Upper lobe of right lung (tissue), 1 donor: ENCODE data around the gene MIX23. TPM values are rescaled to one million over a fixed set of nuclear protein-coding genes. Genes with fewer than 3 reads are reported as not detected.

Source experiments
- ATAC-seq: fragments of 200-7000 bp; cut with Tn5 transposase; one replicate; pipeline ENCODE4 v1.9.1; 2020; ENCODE audit warnings: mild to moderate bottlenecking, moderate library complexity
- DNase-seq: peaks from one replicate; pipeline ENCODE4 v3.0.0-alpha.2; 2020
- H3K27ac ChIP-seq: fragments of 200-600 bp; one replicate; pipeline ENCODE4 v1.8.0; 2022
- H3K27me3 ChIP-seq: fragments of 200-600 bp; one replicate; pipeline ENCODE4 v1.8.0; 2022; ENCODE audit warnings: mild to moderate bottlenecking
- H3K36me3 ChIP-seq: fragments of 200-600 bp; one replicate; pipeline ENCODE4 v1.8.0; 2022
- H3K4me1 ChIP-seq: fragments of 200-600 bp; one replicate; pipeline ENCODE4 v1.8.0; 2022
- H3K4me3 ChIP-seq: fragments of 200-600 bp; one replicate; pipeline ENCODE4 v1.8.0; 2022; ENCODE audit warnings: mild to moderate bottlenecking
- H3K9me3 ChIP-seq: fragments of 200-600 bp; one replicate; pipeline ENCODE4 v1.8.0; 2022
- CTCF ChIP-seq: fragments of 200-600 bp; IDR thresholded peaks from one replicate; pipeline ENCODE4 v1.8.0; 2022; ENCODE audit warnings: antibody characterized with exemption
- intact Hi-C: fragments of 100-400 bp; cut with DNase I; formaldehyde crosslinking; loops from one replicate; pipeline ENCODE4 v1.11.0; 2022
- total RNA-seq: library from RNA; stranded (reverse); fragmentation: NEBNext Ultra II Directional; extraction: Animal tissue kit (Norgen Biotek cat#: 25700); gene quantifications from one replicate; pipeline ENCODE4 v1.2.1, GENCODE V29; 2021
- donor health status: DM: no; HTN: yes; CAD: no; lungs with severe emphysema.

MIX23 gene
- total RNA-seq, 1 donor from 2014 or later: 20.9 TPM

DNA sequence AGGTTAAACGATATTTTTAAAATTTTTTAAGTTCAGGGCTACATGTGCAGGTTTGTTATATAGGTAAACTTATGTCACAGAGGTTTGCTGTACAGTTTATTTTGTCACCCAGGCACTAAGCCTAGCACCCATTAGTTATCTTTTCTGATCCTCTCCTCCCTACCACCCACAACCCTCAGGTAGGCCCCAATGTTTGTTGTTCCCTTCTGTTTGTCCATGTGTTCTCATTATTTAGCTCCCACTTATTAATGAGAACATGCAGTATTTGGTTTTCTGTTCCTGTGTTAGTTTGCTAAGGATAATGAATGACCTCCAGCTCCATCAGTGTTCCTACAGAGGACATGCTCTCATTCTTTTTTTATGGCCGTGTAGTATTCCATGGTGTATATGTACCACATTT lies 15.9 kb upstream of the MIX23 start:
- no peak for DNase-seq
- ATAC-seq: no peak
- H3K36me3 ChIP-seq: peaks cover 8% of the 10 kb centered on the region
- H3K4me3 ChIP-seq: no peak overlapping the region
- H3K27me3 ChIP-seq: no peaks in the 10 kb centered on the region
- intact Hi-C loops: no loop called here
- no peaks in the 10 kb centered on the region for H3K9me3 ChIP-seq
- no peak for TF ChIP-seq CTCF
- no peaks in the 10 kb centered on the region for H3K4me1 ChIP-seq
- no peak overlapping the region for H3K27ac ChIP-seq

DNA sequence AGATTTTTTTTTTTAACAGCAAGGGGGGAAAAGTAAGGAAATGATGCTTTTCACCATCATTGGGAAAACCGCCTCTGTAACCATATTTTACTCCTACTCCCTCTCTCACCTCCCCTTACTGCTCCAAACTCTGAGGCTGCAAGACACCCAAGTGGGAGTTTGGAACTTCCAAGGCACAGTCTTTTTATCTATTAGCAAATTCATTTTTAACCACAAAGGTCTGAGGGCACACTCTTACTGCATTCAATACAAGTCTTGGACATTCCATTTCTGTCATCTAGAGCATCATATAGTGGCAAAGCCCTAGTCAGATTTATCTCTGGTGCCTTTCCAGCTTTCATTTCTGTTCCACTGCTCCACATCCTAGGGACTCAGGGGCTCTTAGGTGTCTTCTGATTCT lies 14.2 kb upstream of the MIX23 start:
- TF ChIP-seq CTCF: no peak
- Histone ChIP-seq H3K27ac (no peak overlapping the region), H3K9me3 (no peaks in the 10 kb centered on the region), H3K36me3 (no peaks in the 10 kb centered on the region), H3K4me3 (no peak overlapping the region), H3K4me1 (no peaks in the 10 kb centered on the region), H3K27me3 (no peaks in the 10 kb centered on the region)
- DNase-seq (no peak), ATAC-seq (no peak)
- intact Hi-C loops: no loop called here

GRCh38 chr3:122396511-122396910 lies 13.5 kb upstream of the MIX23 start:
- Histone ChIP-seq H3K27ac (no peak overlapping the region), H3K4me3 (no peak overlapping the region), H3K4me1 (no peaks in the 10 kb centered on the region), H3K36me3 (no peaks in the 10 kb centered on the region), H3K27me3 (no peaks in the 10 kb centered on the region), H3K9me3 (no peaks in the 10 kb centered on the region)
- DNase-seq: no peak
- ATAC-seq: no peak
- intact Hi-C loops: no loop called here
- TF ChIP-seq CTCF: no peak

- H3K36me3 ChIP-seq: no peaks in the 10 kb centered on the region
- no peaks in the 10 kb centered on the region for H3K4me1 ChIP-seq
- H3K27ac ChIP-seq: no peak overlapping the region
- DNase-seq (no peak), ATAC-seq (no peak)
- H3K9me3 ChIP-seq: no peaks in the 10 kb centered on the region
- H3K4me3 ChIP-seq: no peak overlapping the region
- intact Hi-C loops: no loop called here
- TF ChIP-seq CTCF: no peak
- no peaks in the 10 kb centered on the region for H3K27me3 ChIP-seq
Measured at GRCh38 chr3:122395582-122395981, 12.6 kb upstream of the MIX23 start.

- intact Hi-C loops: no loop called here
- no peaks in the 10 kb centered on the region for H3K4me1 ChIP-seq
- no peak for TF ChIP-seq CTCF
- no peak overlapping the region for H3K27ac ChIP-seq
- ATAC-seq: no peak
- no peaks in the 10 kb centered on the region for H3K36me3 ChIP-seq
- DNase-seq: no peak
- no peak overlapping the region for H3K4me3 ChIP-seq
- no peaks in the 10 kb centered on the region for H3K9me3 ChIP-seq
- no peaks in the 10 kb centered on the region for H3K27me3 ChIP-seq
Measured at GRCh38 chr3:122394173-122394572, 11.1 kb upstream of the MIX23 start.
